ENCODE results near the gene HDDC3. TPM values are rescaled to one million over a fixed set of nuclear protein-coding genes. Genes with fewer than 3 reads are reported as not detected.

Gene HDDC3
- total RNA-seq, 6 experiments from 2014 or later: 8.8 to 17.6 (median 11.5) TPM

DNA sequence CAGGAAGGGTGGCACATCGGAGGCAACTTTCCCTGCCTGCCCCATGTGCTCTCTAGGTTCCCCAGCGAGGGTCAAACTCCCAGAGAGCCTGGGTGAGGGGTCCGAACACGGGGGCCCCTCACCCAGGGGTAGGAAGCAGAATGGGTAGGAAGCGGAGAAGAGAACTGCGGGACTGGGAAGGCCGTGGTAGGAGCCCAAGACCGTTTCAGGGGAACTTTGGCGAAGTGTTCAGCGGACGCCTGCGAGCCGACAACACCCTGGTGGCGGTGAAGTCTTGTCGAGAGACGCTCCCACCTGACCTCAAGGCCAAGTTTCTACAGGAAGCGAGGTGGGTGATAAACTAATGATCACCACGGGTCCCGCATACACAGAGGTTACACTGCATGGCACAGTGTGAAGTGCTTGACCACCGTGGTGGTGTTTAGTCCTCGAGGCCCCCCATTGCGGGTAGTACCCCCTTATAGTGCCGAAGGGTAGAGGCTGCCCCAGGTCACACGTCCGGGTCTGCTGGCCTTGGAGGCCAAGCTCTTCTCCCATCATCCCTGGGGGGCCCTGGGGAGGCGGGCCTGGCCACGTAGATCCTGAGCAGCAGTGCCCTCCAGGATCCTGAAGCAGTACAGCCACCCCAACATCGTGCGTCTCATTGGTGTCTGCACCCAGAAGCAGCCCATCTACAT is 39.7 kb downstream of the HDDC3 start:
- WGBS (ENCODE audit: insufficient coverage, low coverage, low lambda C conversion rate, missing lambda C conversion rate): 89% methylated on average over 12 of the region's 29 CpGs
- Histone ChIP-seq H3K27ac (no peak overlapping the region), H3K4me1 (no peaks in the 10 kb centered on the region), H3K36me3 (peaks cover 11 to 65% (median 29%) of the 10 kb centered on the region in 4 donors), H3K27me3 (no peaks in the 10 kb centered on the region), H3K9me3 (no peaks in the 10 kb centered on the region), H3K4me3 (no peak overlapping the region)
- DNase-seq (peak in 2 of 3 donors; percentile 16 to 36), ATAC-seq (no peak)
- TF ChIP-seq, protein P1, sequence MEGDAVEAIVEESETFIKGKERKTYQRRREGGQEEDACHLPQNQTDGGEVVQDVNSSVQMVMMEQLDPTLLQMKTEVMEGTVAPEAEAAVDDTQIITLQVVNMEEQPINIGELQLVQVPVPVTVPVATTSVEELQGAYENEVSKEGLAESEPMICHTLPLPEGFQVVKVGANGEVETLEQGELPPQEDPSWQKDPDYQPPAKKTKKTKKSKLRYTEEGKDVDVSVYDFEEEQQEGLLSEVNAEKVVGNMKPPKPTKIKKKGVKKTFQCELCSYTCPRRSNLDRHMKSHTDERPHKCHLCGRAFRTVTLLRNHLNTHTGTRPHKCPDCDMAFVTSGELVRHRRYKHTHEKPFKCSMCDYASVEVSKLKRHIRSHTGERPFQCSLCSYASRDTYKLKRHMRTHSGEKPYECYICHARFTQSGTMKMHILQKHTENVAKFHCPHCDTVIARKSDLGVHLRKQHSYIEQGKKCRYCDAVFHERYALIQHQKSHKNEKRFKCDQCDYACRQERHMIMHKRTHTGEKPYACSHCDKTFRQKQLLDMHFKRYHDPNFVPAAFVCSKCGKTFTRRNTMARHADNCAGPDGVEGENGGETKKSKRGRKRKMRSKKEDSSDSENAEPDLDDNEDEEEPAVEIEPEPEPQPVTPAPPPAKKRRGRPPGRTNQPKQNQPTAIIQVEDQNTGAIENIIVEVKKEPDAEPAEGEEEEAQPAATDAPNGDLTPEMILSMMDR (IDR thresholded peaks at IDR 0.05): no peak
- no peak for TF ChIP-seq POLR2A (IDR thresholded peaks at IDR 0.05)
- intact Hi-C loops (cut with DNase I): no loop called here

DNA sequence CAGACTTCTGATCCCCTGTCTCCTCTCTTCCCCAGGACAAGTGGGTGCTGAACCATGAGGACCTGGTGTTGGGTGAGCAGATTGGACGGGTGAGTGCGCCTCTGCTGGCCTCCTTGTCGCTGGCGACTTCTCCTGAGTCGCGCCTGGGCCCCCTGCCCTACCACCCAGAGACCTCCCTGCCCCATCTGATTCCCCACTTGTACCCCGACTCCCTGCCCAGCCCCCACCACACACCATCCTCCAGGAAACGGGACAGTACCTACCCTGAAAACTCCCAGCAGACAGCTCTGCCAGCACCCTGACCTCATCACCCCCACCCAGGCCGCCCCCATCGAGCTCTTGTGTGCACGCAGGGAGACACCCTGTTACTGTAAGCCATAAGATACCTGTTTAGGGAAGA is 40.3 kb downstream of the HDDC3 start:
- no peak overlapping the region for H3K4me3 ChIP-seq
- no peaks in the 10 kb centered on the region for H3K4me1 ChIP-seq
- H3K9me3 ChIP-seq: no peaks in the 10 kb centered on the region
- intact Hi-C loops (cut with DNase I): no loop called here
- ATAC-seq (no peak), DNase-seq (peak; percentile 15 to 50 (median 40))
- TF ChIP-seq POLR2A (IDR thresholded peaks at IDR 0.05): no peak
- TF ChIP-seq, protein P1 (IDR thresholded peaks at IDR 0.05): no peak
- H3K27ac ChIP-seq: no peak overlapping the region
- H3K36me3 ChIP-seq: peaks cover 11 to 65% (median 30%) of the 10 kb centered on the region in 4 donors
- 90% methylated on average over 4 of the region's 11 CpGs for WGBS (ENCODE audit: insufficient coverage, low coverage, low lambda C conversion rate, missing lambda C conversion rate)
- H3K27me3 ChIP-seq: no peaks in the 10 kb centered on the region

DNA sequence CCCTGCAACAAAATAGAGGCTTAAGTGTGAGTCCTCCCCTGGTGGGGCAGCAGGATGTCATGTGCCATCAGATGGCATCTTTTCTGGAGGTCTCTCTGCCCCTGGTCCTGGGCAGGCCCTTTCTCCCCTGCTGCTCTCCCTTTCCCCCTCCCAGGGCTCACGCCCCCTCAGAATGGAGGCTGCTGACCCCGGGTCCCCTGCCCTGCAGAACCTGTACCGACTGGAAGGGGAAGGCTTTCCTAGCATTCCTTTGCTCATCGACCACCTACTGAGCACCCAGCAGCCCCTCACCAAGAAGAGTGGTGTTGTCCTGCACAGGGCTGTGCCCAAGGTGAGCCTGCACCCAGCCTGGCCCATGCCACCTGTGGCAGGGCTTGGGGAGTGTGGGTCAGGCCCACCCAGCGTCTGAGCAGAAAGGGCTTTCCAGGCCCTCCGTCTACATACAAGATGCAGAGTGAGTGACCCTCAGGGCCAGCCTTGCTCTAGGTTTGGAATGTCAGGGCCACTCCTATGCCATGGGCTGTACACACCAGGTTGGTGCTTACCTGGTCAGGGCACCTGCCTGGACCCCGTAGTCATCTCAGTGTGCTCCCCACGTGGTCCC is 40.9 kb downstream of the HDDC3 start:
- no peak overlapping the region for H3K27ac ChIP-seq
- DNase-seq (peak in 2 of 3 donors; percentile 16 to 38), ATAC-seq (no peak)
- no peaks in the 10 kb centered on the region for H3K9me3 ChIP-seq
- WGBS (ENCODE audit: insufficient coverage, low coverage, low lambda C conversion rate, missing lambda C conversion rate): 82% methylated on average over 3 of the region's 8 CpGs
- TF ChIP-seq POLR2A (IDR thresholded peaks at IDR 0.05): no peak
- TF ChIP-seq, protein P1 (IDR thresholded peaks at IDR 0.05): no peak
- peaks cover 11 to 61% (median 30%) of the 10 kb centered on the region in 4 donors for H3K36me3 ChIP-seq
- intact Hi-C loops (cut with DNase I): no loop called here
- no peak overlapping the region for H3K4me3 ChIP-seq
- H3K4me1 ChIP-seq: peaks cover 0 to 1% (median under 1%) of the 10 kb centered on the region in 4 donors
- H3K27me3 ChIP-seq: no peaks in the 10 kb centered on the region

DNA sequence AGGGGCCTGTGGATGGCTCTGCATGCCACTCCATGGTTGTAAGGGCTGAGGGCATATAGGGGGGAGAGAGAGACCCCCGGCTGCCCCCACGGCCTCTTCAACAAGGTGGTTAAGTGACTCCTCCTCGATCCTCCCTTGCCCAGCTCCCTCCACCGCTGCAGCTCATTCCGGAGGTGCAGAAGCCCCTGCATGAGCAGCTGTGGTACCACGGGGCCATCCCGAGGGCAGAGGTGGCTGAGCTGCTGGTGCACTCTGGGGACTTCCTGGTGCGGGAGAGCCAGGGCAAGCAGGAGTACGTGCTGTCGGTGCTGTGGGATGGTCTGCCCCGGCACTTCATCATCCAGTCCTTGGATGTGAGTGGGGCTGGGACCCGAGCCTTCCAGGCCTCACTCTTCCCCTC is 41.5 kb downstream of the HDDC3 start:
- intact Hi-C loops (cut with DNase I): no loop called here
- H3K36me3 ChIP-seq: peaks cover 11 to 58% (median 27%) of the 10 kb centered on the region in 4 donors
- H3K9me3 ChIP-seq: no peaks in the 10 kb centered on the region
- peaks cover 0 to 7% (median 3%) of the 10 kb centered on the region in 4 donors for H3K4me1 ChIP-seq
- peak in 2 of 3 donors; percentile 13 to 31 for DNase-seq
- H3K27me3 ChIP-seq: no peaks in the 10 kb centered on the region
- WGBS (ENCODE audit: insufficient coverage, low coverage, low lambda C conversion rate, missing lambda C conversion rate): 40% methylated on average over 1 of the region's 12 CpGs
- no peak overlapping the region for H3K27ac ChIP-seq
- no peak overlapping the region for H3K4me3 ChIP-seq
- TF ChIP-seq POLR2A (IDR thresholded peaks at IDR 0.05): no peak
- TF ChIP-seq, protein P1 (IDR thresholded peaks at IDR 0.05): no peak
- ATAC-seq: no peak

All from right lobe of liver (tissue), 6 donors.